ENCODE measurements around the gene CTSF. TPM values are rescaled to one million over a fixed set of nuclear protein-coding genes. Genes with fewer than 3 reads are reported as not detected.

The CTSF gene
- total and polyA plus RNA-seq, 2 experiments from 2014 or later: 0.60 to 1.1 TPM

DNA sequence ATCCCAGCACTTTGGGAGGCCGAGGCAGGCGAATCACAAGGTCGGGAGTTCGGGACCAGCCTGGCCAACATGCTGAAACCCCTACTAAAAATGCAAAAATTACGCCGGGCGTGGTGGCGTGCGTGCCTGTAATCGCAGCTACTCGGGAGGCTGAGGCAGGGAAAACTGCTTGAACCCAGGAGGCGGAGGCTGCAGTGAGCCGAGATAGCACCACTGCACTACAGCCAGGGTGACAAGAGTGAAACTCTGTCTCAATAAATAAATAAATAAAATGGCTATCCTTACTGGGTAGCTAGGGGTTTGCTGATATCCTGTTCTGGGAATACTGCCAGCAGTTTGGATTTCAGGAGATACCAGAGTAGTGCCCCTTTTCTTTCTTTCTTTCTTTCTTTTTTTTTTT is 45.7 kb upstream of the CTSF start:
- DNase-seq (ENCODE audit: low spot score): no peak
- Histone ChIP-seq H3K9me2 (replicated peaks; ENCODE audit: insufficient read depth) (no peaks in the 10 kb centered on the region), H3K27me3 (no peaks in the 10 kb centered on the region), H3K4me2 (no peak overlapping the region), H3K27ac (no peak overlapping the region), H4K20me1 (ENCODE audit: insufficient read depth, poor library complexity, severe bottlenecking) (peaks cover 22% of the 10 kb centered on the region), H3K4me1 (ENCODE audit: insufficient read depth) (peaks cover 6% of the 10 kb centered on the region), H3K9me3 (ENCODE audit: low read depth) (no peaks in the 10 kb centered on the region), H3K4me3 (no peak overlapping the region), H3K79me2 (peaks cover 33% of the 10 kb centered on the region), H2AFZ (no peak overlapping the region), H3K36me3 (replicated peaks; ENCODE audit: insufficient read depth, low read depth) (no peaks in the 10 kb centered on the region)
- 92% methylated on average over 13 of the region's 13 CpGs for WGBS (ENCODE audit: low lambda C conversion rate, missing lambda C conversion rate)
- TF ChIP-seq EZH2phosphoT487 (IDR thresholded peaks at IDR 0.05; ENCODE audit: low read depth, severe bottlenecking, unreplicated experiment): no peak
- TF ChIP-seq, protein P1, sequence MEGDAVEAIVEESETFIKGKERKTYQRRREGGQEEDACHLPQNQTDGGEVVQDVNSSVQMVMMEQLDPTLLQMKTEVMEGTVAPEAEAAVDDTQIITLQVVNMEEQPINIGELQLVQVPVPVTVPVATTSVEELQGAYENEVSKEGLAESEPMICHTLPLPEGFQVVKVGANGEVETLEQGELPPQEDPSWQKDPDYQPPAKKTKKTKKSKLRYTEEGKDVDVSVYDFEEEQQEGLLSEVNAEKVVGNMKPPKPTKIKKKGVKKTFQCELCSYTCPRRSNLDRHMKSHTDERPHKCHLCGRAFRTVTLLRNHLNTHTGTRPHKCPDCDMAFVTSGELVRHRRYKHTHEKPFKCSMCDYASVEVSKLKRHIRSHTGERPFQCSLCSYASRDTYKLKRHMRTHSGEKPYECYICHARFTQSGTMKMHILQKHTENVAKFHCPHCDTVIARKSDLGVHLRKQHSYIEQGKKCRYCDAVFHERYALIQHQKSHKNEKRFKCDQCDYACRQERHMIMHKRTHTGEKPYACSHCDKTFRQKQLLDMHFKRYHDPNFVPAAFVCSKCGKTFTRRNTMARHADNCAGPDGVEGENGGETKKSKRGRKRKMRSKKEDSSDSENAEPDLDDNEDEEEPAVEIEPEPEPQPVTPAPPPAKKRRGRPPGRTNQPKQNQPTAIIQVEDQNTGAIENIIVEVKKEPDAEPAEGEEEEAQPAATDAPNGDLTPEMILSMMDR (IDR thresholded peaks at IDR 0.05; ENCODE audit: poor library complexity): no peak
- no peak for TF ChIP-seq EZH2 (IDR thresholded peaks at IDR 0.05; ENCODE audit: borderline replicate concordance)

DNA sequence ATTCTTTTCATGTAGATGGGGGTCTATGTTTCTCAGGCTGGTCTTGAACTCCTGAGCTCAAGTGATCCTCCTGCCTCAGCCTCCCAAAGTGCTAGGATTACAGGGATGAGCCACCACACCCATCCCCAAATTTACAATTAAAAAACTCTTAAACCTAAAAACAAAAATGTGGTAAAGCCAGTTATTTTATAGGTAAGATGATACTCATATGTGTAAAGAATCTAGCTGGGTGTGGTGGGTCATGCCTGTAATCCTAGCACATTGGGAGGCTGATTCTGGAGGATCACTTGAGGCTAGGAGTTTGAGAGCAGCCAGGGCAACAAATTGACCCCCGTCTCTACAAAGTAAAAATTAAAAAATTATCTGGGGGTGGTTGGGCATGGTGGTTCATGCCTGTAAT is 44.1 kb upstream of the CTSF start:
- Histone ChIP-seq H2AFZ (no peak overlapping the region), H3K36me3 (replicated peaks; ENCODE audit: insufficient read depth, low read depth) (no peaks in the 10 kb centered on the region), H3K27ac (no peak overlapping the region)

GRCh38 chr11:66609721-66610617 is 41.6 kb upstream of the CTSF start:
- TF ChIP-seq EZH2phosphoT487 (IDR thresholded peaks at IDR 0.05; ENCODE audit: low read depth, severe bottlenecking, unreplicated experiment) (no peak), EZH2 (IDR thresholded peaks at IDR 0.05; ENCODE audit: borderline replicate concordance) (no peak)
- TF ChIP-seq, protein P1 (IDR thresholded peaks at IDR 0.05; ENCODE audit: poor library complexity): no peak
- Histone ChIP-seq H4K20me1 (ENCODE audit: insufficient read depth, poor library complexity, severe bottlenecking) (no peaks in the 10 kb centered on the region), H3K4me2 (no peak overlapping the region), H3K27ac (no peak overlapping the region), H3K9me2 (replicated peaks; ENCODE audit: insufficient read depth) (no peaks in the 10 kb centered on the region), H3K27me3 (no peaks in the 10 kb centered on the region), H2AFZ (no peak overlapping the region), H3K9me3 (ENCODE audit: low read depth) (no peaks in the 10 kb centered on the region), H3K36me3 (replicated peaks; ENCODE audit: insufficient read depth, low read depth) (no peaks in the 10 kb centered on the region), H3K4me3 (no peak overlapping the region), H3K4me1 (ENCODE audit: insufficient read depth) (peaks cover 7% of the 10 kb centered on the region), H3K79me2 (no peaks in the 10 kb centered on the region)
- DNase-seq (ENCODE audit: low spot score): no peak
- 75% methylated on average over 4 of the region's 4 CpGs for WGBS (ENCODE audit: low lambda C conversion rate, missing lambda C conversion rate)

More for the DNA sequence above, 44.1 kb upstream of the CTSF start:
- peaks cover 17% of the 10 kb centered on the region for H3K79me2 ChIP-seq
- H3K4me3 ChIP-seq: no peak overlapping the region
- H3K4me2 ChIP-seq: no peak overlapping the region
- peaks cover 6% of the 10 kb centered on the region for H4K20me1 ChIP-seq (ENCODE audit: insufficient read depth, poor library complexity, severe bottlenecking)
- DNase-seq (ENCODE audit: low spot score): no peak
- 86% methylated on average over 1 of the region's 1 CpG for WGBS (ENCODE audit: low lambda C conversion rate, missing lambda C conversion rate)
- H3K9me3 ChIP-seq (ENCODE audit: low read depth): no peaks in the 10 kb centered on the region
- peaks cover 11% of the 10 kb centered on the region for H3K4me1 ChIP-seq (ENCODE audit: insufficient read depth)
- no peaks in the 10 kb centered on the region for H3K27me3 ChIP-seq
- TF ChIP-seq EZH2phosphoT487 (IDR thresholded peaks at IDR 0.05; ENCODE audit: low read depth, severe bottlenecking, unreplicated experiment) (no peak), EZH2 (IDR thresholded peaks at IDR 0.05; ENCODE audit: borderline replicate concordance) (no peak)
- TF ChIP-seq, protein P1 (IDR thresholded peaks at IDR 0.05; ENCODE audit: poor library complexity): no peak
- H3K9me2 ChIP-seq (replicated peaks; ENCODE audit: insufficient read depth): no peaks in the 10 kb centered on the region
